GM12878 (cell line): ENCODE results near the gene LMO2. TPM values are rescaled to one million over a fixed set of nuclear protein-coding genes. Genes with fewer than 3 reads are reported as not detected.

Experiments
- ATAC-seq: fragments of 200-7000 bp; cut with Tn5 transposase; 3 replicates; pipeline ENCODE4 v1.9.1; 2020; ENCODE audit warnings: mild to moderate bottlenecking, moderate library complexity
- BruUV-seq: library from RNA; stranded (reverse); fragments of 400-500 nt; replicated peaks from 2 replicates; lab custom pipeline; 2021; lab: Mats Ljungman, UMichigan
- CTCF ChIA-PET: fragments of 300-600 bp; sonication (Branson Sonifier 250); formaldehyde crosslinking; extraction: SDS; loops from one replicate; lab custom pipeline; 2021; ENCODE audit warnings: inconsistent platforms; lab: Yijun Ruan, JAX
- POLR2A ChIA-PET: fragments of 350-600 bp; formaldehyde crosslinking; extraction: SDS; loops from one replicate; lab custom pipeline; 2021; ENCODE audit warnings: inconsistent platforms; lab: Charles Lee
- RAD21 ChIA-PET: fragments of 300-600 bp; sonication (Branson Sonifier 250); formaldehyde crosslinking; loops from one replicate; lab custom pipeline; 2023; ENCODE audit warnings: antibody characterized with exemption; ENCODE audit not compliant: unreplicated experiment; lab: Charles Lee
- SMC1A ChIA-PET: fragments of 300-600 bp; sonication (Branson Sonifier 250); formaldehyde crosslinking; loops from one replicate; lab custom pipeline; 2023; ENCODE audit not compliant: unreplicated experiment, uncharacterized antibody; lab: Charles Lee
- DNase-seq: peaks from one replicate; pipeline ENCODE4 v3.0.0-alpha.2; 2011; ENCODE audit warnings: low read depth, low spot score
- FAIRE-seq: peaks from 3 replicates; lab custom pipeline; 2011; peaks lifted over from hg19 to GRCh38; lab: Jason Lieb, UNC
- H2AFZ ChIP-seq: 2 replicates; pipeline ENCODE4 v1.6.0; 2011; ENCODE audit warnings: low read depth, low read length, control low read depth; ENCODE audit not compliant: control insufficient read depth
- H3K27ac ChIP-seq: 2 replicates; pipeline ENCODE4 v1.5.1; 2011; ENCODE audit warnings: control low read depth; ENCODE audit not compliant: control insufficient read depth, insufficient read depth
- H3K27me3 ChIP-seq, 2 experiments: replicated peaks in 1 of 2; 2 replicates each; pipeline versions ENCODE4 v1.6.0 to v1.6.1; 2011; ENCODE audit warnings: low read length in 1 of 2; ENCODE audit not compliant: control insufficient read depth in 2 of 2, insufficient read depth in 2 of 2
- H3K36me3 ChIP-seq, 2 experiments: 2 replicates each; pipeline ENCODE4 v1.5.1; 2011; ENCODE audit warnings: low read length in 1 of 2; ENCODE audit not compliant: control insufficient read depth in 2 of 2, insufficient read depth in 2 of 2
- H3K4me1 ChIP-seq: 2 replicates; pipeline ENCODE4 v1.6.1; 2011; ENCODE audit warnings: mild to moderate bottlenecking, low read length, moderate library complexity, mixed read lengths; ENCODE audit not compliant: control insufficient read depth, insufficient read depth
- H3K4me2 ChIP-seq: 2 replicates; pipeline ENCODE4 v1.6.0; 2011; ENCODE audit warnings: control low read depth; ENCODE audit not compliant: control insufficient read depth, insufficient read depth
- H3K4me3 ChIP-seq: fragments of 200-600 bp; sonication (generic); 2 replicates; pipeline ENCODE4 v1.5.1; 2016
- H3K79me2 ChIP-seq: 2 replicates; pipeline ENCODE4 v1.6.0; 2011; ENCODE audit warnings: low read length; ENCODE audit not compliant: control insufficient read depth, insufficient read depth
- H3K9ac ChIP-seq: 2 replicates; pipeline ENCODE4 v1.8.0; 2011; ENCODE audit warnings: low read length, control low read depth, mixed read lengths; ENCODE audit not compliant: control insufficient read depth, insufficient read depth
- H3K9me3 ChIP-seq: replicated peaks from 3 replicates; pipeline ENCODE4 v1.5.1; 2011; ENCODE audit warnings: mild to moderate bottlenecking, low read length; ENCODE audit not compliant: control insufficient read depth, insufficient read depth
- H4K20me1 ChIP-seq: 2 replicates; pipeline ENCODE4 v1.6.0; 2011; ENCODE audit not compliant: control insufficient read depth, insufficient read depth
- ATF7 ChIP-seq: fragments of 450-650 bp; IDR thresholded peaks from 2 replicates; pipeline ENCODE4 v1.6.1; 2016; ENCODE audit warnings: low read depth, mild to moderate bottlenecking
- FOS ChIP-seq: IDR thresholded peaks from 3 replicates; pipeline ENCODE4 v1.6.1; 2011; ENCODE audit warnings: borderline replicate concordance; ENCODE audit not compliant: insufficient read length; ENCODE audit errors: extremely low read depth
- FOXM1 ChIP-seq: IDR thresholded peaks from 2 replicates; pipeline ENCODE4 v1.6.1; 2012; ENCODE audit warnings: low read depth, mild to moderate bottlenecking, inconsistent platforms, low read length, moderate library complexity
- IRF4 ChIP-seq: IDR thresholded peaks from 2 replicates; pipeline ENCODE4 v1.6.1; 2011; ENCODE audit warnings: low read depth, low read length
- KAT2A ChIP-seq: conservative IDR thresholded peaks from 2 replicates; pipeline ENCODE4 v1.6.1; 2011; ENCODE audit warnings: low read depth, low read length; ENCODE audit not compliant: control insufficient read depth
- MXI1 ChIP-seq: fragments of 150-350 bp; IDR thresholded peaks from 2 replicates; pipeline ENCODE4 v1.6.1; 2011; ENCODE audit warnings: low read depth, mild to moderate bottlenecking, inconsistent platforms, low read length, improper control_type of control experiment
- NFXL1 ChIP-seq: fragments of 450-650 bp; IDR thresholded peaks from 2 replicates; pipeline ENCODE4 v1.6.1; 2017; ENCODE audit warnings: antibody characterized with exemption, mild to moderate bottlenecking, borderline replicate concordance
- NFYB ChIP-seq: IDR thresholded peaks from 2 replicates; pipeline ENCODE4 v1.6.1; 2011; ENCODE audit warnings: low read depth, mild to moderate bottlenecking, low read length, improper control_type of control experiment, moderate library complexity; ENCODE audit not compliant: insufficient read depth
- PAX8 ChIP-seq: fragments of 450-650 bp; IDR thresholded peaks from 2 replicates; pipeline ENCODE4 v1.6.1; 2017; ENCODE audit warnings: mild to moderate bottlenecking, moderate library complexity
- POLR2AphosphoS2 ChIP-seq: IDR thresholded peaks from 2 replicates; pipeline ENCODE4 v1.6.1; 2011; ENCODE audit warnings: low read depth, mild to moderate bottlenecking, low read length, improper control_type of control experiment, moderate library complexity
- SMC3 ChIP-seq: IDR thresholded peaks from 2 replicates; pipeline ENCODE4 v1.6.1; 2011; ENCODE audit warnings: low read length, improper control_type of control experiment, borderline replicate concordance
- SREBF1 ChIP-seq: IDR thresholded peaks from 2 replicates; pipeline ENCODE4 v1.6.1; 2012; ENCODE audit warnings: mild to moderate bottlenecking, low read length
- TARDBP ChIP-seq: IDR thresholded peaks from 2 replicates; pipeline ENCODE4 v1.6.1; 2016; ENCODE audit warnings: borderline replicate concordance
- ZNF622 ChIP-seq: fragments of 450-650 bp; IDR thresholded peaks from 2 replicates; pipeline ENCODE4 v1.6.1; 2017; ENCODE audit warnings: mild to moderate bottlenecking, inconsistent platforms
- WGBS: methylation state at CpG from one replicate; pipeline ENCODE4 v1.1.6; 2016; ENCODE audit warnings: low lambda C conversion rate; ENCODE audit not compliant: insufficient replicate concordance, insufficient coverage; ENCODE audit errors: missing lambda C conversion rate; 5-methylcytosine and 5-hydroxymethylcytosine counted together
- in situ Hi-C: fragments of 300-500 bp; cut with MboI; formaldehyde crosslinking; loops from 9 replicates; pipeline ENCODE4 v1.14.3; 2018; ENCODE audit warnings: mixed read lengths
- intact Hi-C: fragments of 100-400 bp; cut with micrococcal nuclease; formaldehyde crosslinking; loops from one replicate; pipeline ENCODE4 v1.14.2; 2022; ENCODE audit not compliant: unreplicated experiment
- polyA plus RNA-seq, 11 experiments: library from polyadenylated mRNA; depleted of rRNA in 4 of 11; unstranded in 6 of 11; stranded (reverse) in 5 of 11; fragments of >200 nt; fragmentation: Nextera tagmentation in 4 of 11; fragmentation: Illumina TruSeq in 1 of 11; extraction: Ambion mirVana in 4 of 11; extraction: Trizol in 1 of 11; gene quantifications; 1 replicate in 1 of 11; 2 replicates in 10 of 11; pipeline versions ENCODE4 v1.2.1 to v1.2.3, GENCODE V29; 2011 to 2016; ENCODE audit warnings: inconsistent platforms in 2 of 11, missing spikeins in 2 of 11, low read depth in 1 of 11
- total RNA-seq, 4 experiments: library from RNA; depleted of rRNA in 3 of 4; stranded (reverse); fragments of >200 nt in 3 of 4; fragmentation: Illumina TruSeq in 1 of 4; extraction: Trizol in 1 of 4; gene quantifications; 2 replicates each; pipeline versions ENCODE4 v1.2.1 to v1.2.3, GENCODE V29; 2013 to 2021
- TF ChIP-seq, protein P1 (sequence below): fragments of 450-650 bp; IDR thresholded peaks from 2 replicates; pipeline ENCODE4 v1.6.1; 2017; ENCODE audit warnings: mild to moderate bottlenecking, low read depth, inconsistent platforms; ENCODE audit not compliant: poor library complexity, severe bottlenecking
- TF ChIP-seq, protein P2 (sequence below): IDR thresholded peaks from 2 replicates; pipeline ENCODE4 v1.6.1; 2011; ENCODE audit warnings: low read depth, mild to moderate bottlenecking, low read length, moderate library complexity, borderline replicate concordance; ENCODE audit errors: extremely low read depth

LMO2 gene
- total and polyA plus RNA-seq, 10 of the 15 experiments (the other 5 are each of a cell fraction or from before 2014, with no cell fraction given) = 0.29 to 1.9 (median 1.1) TPM; not detected in 1

DNA sequence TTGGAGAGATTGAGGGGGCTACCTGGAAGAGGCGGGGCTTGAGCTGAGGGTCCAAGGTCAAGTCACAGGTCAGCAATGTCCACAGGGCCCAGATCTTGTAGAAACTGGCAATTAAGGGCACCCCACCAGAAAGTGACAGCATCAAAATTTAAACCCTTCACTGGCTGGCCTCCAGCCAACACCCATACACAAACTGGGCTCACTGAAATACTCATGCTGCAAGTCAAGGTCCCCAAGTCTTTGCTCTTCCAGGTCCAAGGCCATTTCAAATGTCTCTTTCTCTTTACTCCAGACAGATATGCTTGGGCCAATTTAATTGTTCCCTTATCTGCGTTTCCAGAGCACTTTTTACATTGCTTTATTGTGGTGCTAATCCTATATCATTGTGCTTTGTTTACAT, 36.4 kb downstream of the LMO2 start:
- WGBS = 57% methylated on average over 2 of the region's 2 CpGs
- Histone ChIP-seq H3K9me3 (no peaks in the 10 kb centered on the region), H3K4me3 (no peak overlapping the region), H2AFZ (no peak overlapping the region), H3K36me3 (no peaks in the 10 kb centered on the region), H3K4me1 (no peaks in the 10 kb centered on the region), H4K20me1 (no peaks in the 10 kb centered on the region), H3K9ac (no peak overlapping the region), H3K27ac (no peak overlapping the region), H3K79me2 (no peaks in the 10 kb centered on the region), H3K27me3 (peaks cover 0 to 2% of the 10 kb centered on the region in 2 experiments; a peak in 1 of 4 replicates), H3K4me2 (no peak overlapping the region)
- no peak for DNase-seq
- CTCF ChIA-PET = interaction anchor here (1.0 to 10.0 kb wide), 2 partner anchors 112 to 119 kb away, joined by 3 to 187 read pairs; no protein-coding TSS in a partner anchor
- no peak for ATAC-seq
- POLR2A ChIA-PET = no interaction called here
- in situ Hi-C loops (no loop called here), intact Hi-C loops (loop anchor here (5.0 to 10.0 kb wide), 2 partner anchors 67 to 639 kb away; no protein-coding TSS in a partner anchor)
- RAD21 ChIA-PET = interaction anchor here (4.5 kb wide), 1 partner anchor 132 kb away, joined by 29 read pairs; no protein-coding TSS in a partner anchor
- FAIRE-seq = no peak
- no TSS peak for BruUV-seq
- SMC1A ChIA-PET = no interaction called here
- TF ChIP-seq, protein P1, sequence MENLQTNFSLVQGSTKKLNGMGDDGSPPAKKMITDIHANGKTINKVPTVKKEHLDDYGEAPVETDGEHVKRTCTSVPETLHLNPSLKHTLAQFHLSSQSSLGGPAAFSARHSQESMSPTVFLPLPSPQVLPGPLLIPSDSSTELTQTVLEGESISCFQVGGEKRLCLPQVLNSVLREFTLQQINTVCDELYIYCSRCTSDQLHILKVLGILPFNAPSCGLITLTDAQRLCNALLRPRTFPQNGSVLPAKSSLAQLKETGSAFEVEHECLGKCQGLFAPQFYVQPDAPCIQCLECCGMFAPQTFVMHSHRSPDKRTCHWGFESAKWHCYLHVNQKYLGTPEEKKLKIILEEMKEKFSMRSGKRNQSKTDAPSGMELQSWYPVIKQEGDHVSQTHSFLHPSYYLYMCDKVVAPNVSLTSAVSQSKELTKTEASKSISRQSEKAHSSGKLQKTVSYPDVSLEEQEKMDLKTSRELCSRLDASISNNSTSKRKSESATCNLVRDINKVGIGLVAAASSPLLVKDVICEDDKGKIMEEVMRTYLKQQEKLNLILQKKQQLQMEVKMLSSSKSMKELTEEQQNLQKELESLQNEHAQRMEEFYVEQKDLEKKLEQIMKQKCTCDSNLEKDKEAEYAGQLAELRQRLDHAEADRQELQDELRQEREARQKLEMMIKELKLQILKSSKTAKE = no peak
- no peak for TF ChIP-seq TARDBP
- TF ChIP-seq PAX8 = no peak
- TF ChIP-seq SMC3 = no peak
- no peak for TF ChIP-seq NFXL1
- no peak for TF ChIP-seq FOXM1
- TF ChIP-seq POLR2AphosphoS2 = no peak
- TF ChIP-seq ATF7 = no peak
- TF ChIP-seq NFYB = no peak
- TF ChIP-seq MXI1 = no peak
- no peak for TF ChIP-seq KAT2A
- TF ChIP-seq IRF4 = no peak
- TF ChIP-seq ZNF622 = no peak
- TF ChIP-seq, protein P2, sequence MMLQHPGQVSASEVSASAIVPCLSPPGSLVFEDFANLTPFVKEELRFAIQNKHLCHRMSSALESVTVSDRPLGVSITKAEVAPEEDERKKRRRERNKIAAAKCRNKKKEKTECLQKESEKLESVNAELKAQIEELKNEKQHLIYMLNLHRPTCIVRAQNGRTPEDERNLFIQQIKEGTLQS = no peak
- no peak for TF ChIP-seq SREBF1
- TF ChIP-seq FOS = no peak
